Vagina (tissue), 2 donors: ENCODE results near the gene PARN. TPM values are rescaled to one million over a fixed set of nuclear protein-coding genes. Genes with fewer than 3 reads are reported as not detected.

Experiments
- DNase-seq, 2 donors: peaks; one replicate each; pipeline ENCODE4 v3.0.0-alpha.2; 2017; ENCODE audit errors: extremely low spot score in 2 of 2
- H3K27ac ChIP-seq: fragments of 200-600 bp; sonication (generic); one replicate; pipeline ENCODE4 v1.5.1; 2019
- H3K27me3 ChIP-seq: fragments of 200-600 bp; sonication (generic); one replicate; pipeline ENCODE4 v1.5.1; 2019
- H3K36me3 ChIP-seq, 2 donors: fragments of 200-600 bp; sonication (generic); one replicate each; pipeline ENCODE4 v1.5.1; 2017 to 2019
- H3K4me1 ChIP-seq: fragments of 200-600 bp; sonication (generic); one replicate; pipeline ENCODE4 v1.5.1; 2019
- H3K4me3 ChIP-seq, 2 donors: fragments of 200-600 bp; sonication (generic); 1 replicate in 1 of 2; 2 replicates in 1 of 2; pipeline ENCODE4 v1.5.1; 2016 to 2019
- H3K9me3 ChIP-seq: fragments of 200-600 bp; sonication (generic); one replicate; pipeline ENCODE4 v1.5.1; 2019
- CTCF ChIP-seq, 3 experiments: fragments of 450-650 bp in 2 of 3; fragments of 200-600 bp in 1 of 3; sonication (generic) in 1 of 3; IDR thresholded peaks; one replicate each; pipeline ENCODE4 v1.5.1; 2017 to 2019; ENCODE audit warnings: antibody characterized with exemption in 3 of 3, mild to moderate bottlenecking in 2 of 3, moderate library complexity in 2 of 3
- POLR2A ChIP-seq, 2 donors: fragments of 450-650 bp; IDR thresholded peaks; one replicate each; pipeline ENCODE4 v1.6.1; 2017; ENCODE audit warnings: antibody characterized with exemption in 2 of 2, mild to moderate bottlenecking in 2 of 2, moderate library complexity in 2 of 2
- POLR2AphosphoS5 ChIP-seq, 2 donors: sonication (generic); formaldehyde crosslinking; IDR thresholded peaks; one replicate each; pipeline ENCODE4 v1.9.0; 2017; ENCODE audit warnings: antibody characterized with exemption in 2 of 2, mild to moderate bottlenecking in 2 of 2, low read depth in 1 of 2; ENCODE audit not compliant: insufficient read depth in 1 of 2
- intact Hi-C: fragments of 100-400 bp; cut with DNase I; formaldehyde crosslinking; loops from one replicate; pipeline ENCODE4 v1.15.1; 2023
- total RNA-seq: library from RNA; depleted of rRNA; stranded (reverse); fragments of >200 nt; gene quantifications from one replicate; pipeline ENCODE4 v1.2.3, GENCODE V29; 2016

The PARN gene
- total RNA-seq, 1 donor from 2014 or later: 39.3 TPM

- H3K36me3 ChIP-seq: no peaks in the 10 kb centered on the region
- H3K4me3 ChIP-seq: no peak overlapping the region
- TF ChIP-seq POLR2A (IDR thresholded peaks at IDR 0.05) (no peak), CTCF (IDR thresholded peaks at IDR 0.05) (no peak), POLR2AphosphoS5 (IDR thresholded peaks at IDR 0.05; ENCODE audit: insufficient read depth in 1 of 2, low read depth in 1 of 2) (no peak)
- intact Hi-C loops: no loop called here
- peaks cover 26% of the 10 kb centered on the region for H3K4me1 ChIP-seq
- H3K9me3 ChIP-seq: no peaks in the 10 kb centered on the region
- no peak for DNase-seq
- H3K27ac ChIP-seq: no peak overlapping the region
- no peaks in the 10 kb centered on the region for H3K27me3 ChIP-seq
Observed at GRCh38 chr16:14490235-14490634, 139.8 kb downstream of the PARN start.

DNA sequence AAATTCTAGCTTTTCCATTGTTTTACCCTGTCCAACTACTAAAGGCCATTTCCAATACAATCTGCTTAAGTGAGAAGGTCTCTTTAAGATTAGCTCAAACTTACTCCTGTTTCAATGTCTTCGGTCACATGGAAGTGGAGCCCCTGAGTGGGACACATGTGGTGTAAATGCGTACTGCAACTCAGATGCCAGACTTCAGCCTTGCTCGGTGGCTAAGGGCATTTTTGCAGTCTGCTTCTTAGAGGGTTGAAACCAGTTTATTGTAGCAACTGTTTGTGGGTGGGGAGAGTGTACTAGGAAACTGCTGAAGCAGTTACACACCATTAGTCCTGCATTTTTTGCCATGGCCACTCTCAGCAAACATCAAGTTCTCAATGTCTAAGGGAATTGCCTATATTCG is 140.6 kb downstream of the PARN start:
- intact Hi-C loops: no loop called here
- Histone ChIP-seq H3K27me3 (no peaks in the 10 kb centered on the region), H3K36me3 (no peaks in the 10 kb centered on the region), H3K4me3 (no peak overlapping the region), H3K9me3 (no peaks in the 10 kb centered on the region), H3K27ac (no peak overlapping the region), H3K4me1 (peaks cover 26% of the 10 kb centered on the region)
- no peak for TF ChIP-seq POLR2AphosphoS5 (IDR thresholded peaks at IDR 0.05; ENCODE audit: insufficient read depth in 1 of 2, low read depth in 1 of 2)
- no peak for TF ChIP-seq CTCF (IDR thresholded peaks at IDR 0.05)
- TF ChIP-seq POLR2A (IDR thresholded peaks at IDR 0.05): no peak
- no peak for DNase-seq

DNA sequence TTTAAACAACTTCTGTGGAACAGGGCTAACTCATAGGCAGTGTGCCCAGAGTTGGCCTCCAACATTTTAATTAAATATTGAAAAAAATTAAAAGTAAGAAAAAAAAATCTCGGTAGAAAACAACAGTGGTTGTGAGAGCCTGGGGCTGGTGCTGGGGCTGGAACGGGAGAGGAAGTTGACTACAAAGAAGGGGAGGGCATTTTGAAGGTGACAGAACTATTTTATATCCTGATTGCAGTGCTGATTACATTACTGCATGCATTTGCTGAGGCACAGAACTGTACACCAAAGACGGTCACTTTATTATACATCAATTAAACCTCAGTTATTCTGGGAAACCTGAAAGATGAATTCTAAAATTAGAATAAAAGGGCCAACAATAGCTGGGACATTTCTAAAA is 142.5 kb downstream of the PARN start:
- TF ChIP-seq POLR2A (IDR thresholded peaks at IDR 0.05): no peak
- TF ChIP-seq POLR2AphosphoS5 (IDR thresholded peaks at IDR 0.05; ENCODE audit: insufficient read depth in 1 of 2, low read depth in 1 of 2): no peak
- no peak for TF ChIP-seq CTCF (IDR thresholded peaks at IDR 0.05)
- Histone ChIP-seq H3K9me3 (no peaks in the 10 kb centered on the region), H3K4me1 (peaks cover 26% of the 10 kb centered on the region), H3K27ac (no peak overlapping the region), H3K36me3 (no peaks in the 10 kb centered on the region), H3K27me3 (no peaks in the 10 kb centered on the region), H3K4me3 (peak overlapping the region in 1 of 2 donors; percentile 10)
- no peak for DNase-seq
- intact Hi-C loops: no loop called here

DNA sequence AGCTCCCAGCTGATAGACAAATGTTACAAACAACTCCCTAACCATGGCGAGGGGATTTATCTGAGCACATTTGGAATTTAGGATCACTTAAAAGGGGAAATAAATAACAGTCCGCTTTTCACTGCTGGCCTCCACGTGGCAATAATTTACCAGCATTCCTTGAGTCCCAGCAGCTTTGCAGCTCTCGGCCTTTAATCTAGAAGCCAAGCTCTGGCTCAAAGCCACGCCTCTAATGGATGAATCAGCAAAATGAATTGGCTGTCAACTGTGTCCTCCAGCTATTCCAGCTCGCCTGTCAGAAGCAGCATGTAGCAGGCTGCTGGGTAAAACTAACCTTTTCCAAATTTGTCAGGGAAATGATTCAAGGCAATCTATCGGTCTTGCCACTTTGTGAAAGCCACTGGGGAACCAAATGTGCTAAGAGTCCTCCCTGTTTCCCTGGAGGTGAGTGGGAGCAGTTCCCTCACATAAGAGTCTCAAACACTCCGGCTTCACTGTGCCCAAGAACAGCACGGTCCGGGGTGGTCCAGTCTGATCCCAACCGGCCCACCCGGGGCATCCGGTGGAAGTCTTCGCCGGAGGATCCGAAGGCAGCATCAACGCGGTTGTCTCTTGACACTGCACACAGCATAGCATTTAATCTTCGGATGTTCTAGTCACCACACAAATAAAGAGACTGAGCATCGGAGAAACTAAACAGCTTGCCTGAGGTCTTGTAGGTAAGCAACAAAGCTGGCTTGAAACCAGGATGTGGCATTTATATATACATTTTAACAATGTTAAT is 143.3 kb downstream of the PARN start:
- Histone ChIP-seq H3K9me3 (no peaks in the 10 kb centered on the region), H3K36me3 (no peaks in the 10 kb centered on the region), H3K4me1 (peaks cover 26% of the 10 kb centered on the region), H3K27me3 (no peaks in the 10 kb centered on the region), H3K4me3 (peak overlapping the region; percentile 10 to 35), H3K27ac (peak overlapping the region; percentile 57)
- no peak for DNase-seq
- intact Hi-C loops: no loop called here
- TF ChIP-seq POLR2AphosphoS5 (IDR thresholded peaks at IDR 0.05; ENCODE audit: insufficient read depth in 1 of 2, low read depth in 1 of 2): peak; percentile 42 to 87
- TF ChIP-seq POLR2A (IDR thresholded peaks at IDR 0.05): no peak

DNA sequence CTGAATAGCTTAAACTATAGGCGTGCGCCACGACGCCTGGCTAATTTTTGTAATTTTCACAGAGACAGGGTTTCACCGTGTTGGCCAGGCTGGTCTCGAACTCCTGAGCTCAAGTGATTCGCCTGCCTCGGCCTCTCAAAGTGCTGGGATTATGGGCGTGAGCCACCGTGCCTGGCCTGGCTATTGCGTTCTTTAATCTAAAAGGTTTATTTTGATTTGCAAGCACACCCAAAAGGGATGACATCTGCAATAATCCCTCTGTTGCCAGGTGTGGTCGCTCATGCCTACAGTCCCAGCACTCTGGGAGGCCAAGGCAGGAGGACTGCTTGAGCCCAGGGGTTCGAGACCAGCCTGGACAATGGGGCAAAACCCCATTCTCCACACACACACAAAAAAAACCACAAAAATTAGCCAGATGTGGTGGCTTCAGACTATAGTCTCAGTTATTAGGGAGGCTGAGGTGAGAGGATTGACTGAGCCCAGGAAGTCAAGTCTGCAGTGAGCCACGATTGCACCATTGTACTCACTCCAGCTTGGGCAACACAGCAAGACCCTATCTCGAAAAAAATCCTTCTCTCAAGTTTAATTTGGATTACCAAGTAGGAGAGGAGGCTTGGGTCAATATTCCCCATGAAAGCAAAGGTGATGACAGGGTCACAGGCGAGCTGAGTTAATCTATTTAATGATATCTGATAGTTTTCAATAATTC is 144.1 kb downstream of the PARN start:
- TF ChIP-seq CTCF (IDR thresholded peaks at IDR 0.05) (no peak), POLR2A (IDR thresholded peaks at IDR 0.05) (no peak), POLR2AphosphoS5 (IDR thresholded peaks at IDR 0.05; ENCODE audit: insufficient read depth in 1 of 2, low read depth in 1 of 2) (no peak)
- peaks cover 26% of the 10 kb centered on the region for H3K4me1 ChIP-seq
- intact Hi-C loops: no loop called here
- H3K27me3 ChIP-seq: no peaks in the 10 kb centered on the region
- no peak for DNase-seq
- H3K27ac ChIP-seq: peak overlapping the region; percentile 57
- no peaks in the 10 kb centered on the region for H3K9me3 ChIP-seq
- H3K4me3 ChIP-seq: peak overlapping the region in 1 of 2 donors; percentile 35
- no peaks in the 10 kb centered on the region for H3K36me3 ChIP-seq
